GM10266 (cell line): ENCODE results near the gene CDKAL1.
A peak's percentile ranks its signal among the peaks of the same experiment; 100 is the strongest.

Experiments
- DNase-seq: peaks from one replicate; pipeline ENCODE4 v3.0.0; 2012; ENCODE audit errors: extremely low spot score
- CTCF ChIP-seq: IDR thresholded peaks from 2 replicates; pipeline ENCODE4 v1.5.1; 2012; ENCODE audit warnings: mild to moderate bottlenecking, low read depth; ENCODE audit not compliant: control insufficient read depth, insufficient read depth; ENCODE audit errors: missing control alignments

The CDKAL1 gene

DNA sequence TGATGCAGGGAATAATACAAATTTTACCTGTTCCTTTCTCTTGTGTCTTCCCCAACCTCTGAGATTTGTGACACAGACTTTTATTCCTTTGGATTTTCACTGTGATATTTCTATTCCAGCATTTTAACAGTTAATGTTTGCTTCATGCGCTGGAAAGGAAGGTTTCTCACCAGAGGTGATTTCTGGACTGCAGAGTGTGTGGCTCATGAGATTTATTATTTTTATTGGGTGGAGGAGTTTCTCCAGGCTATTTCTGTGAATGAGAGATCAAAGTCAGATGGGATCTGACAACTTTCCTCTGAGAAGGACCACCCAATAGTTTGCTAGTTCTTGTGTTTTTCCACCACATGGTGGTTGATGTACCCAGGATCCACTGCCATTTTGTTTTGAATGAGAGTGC lies 377.5 kb downstream of the CDKAL1 start:
- DNase-seq = no peak
- no peak for TF ChIP-seq CTCF

GRCh38 chr6:20915156-20915555 lies 380.9 kb downstream of the CDKAL1 start:
- DNase-seq = no peak
- TF ChIP-seq CTCF = no peak

- TF ChIP-seq CTCF = no peak
Observed at GRCh38 chr6:20915626-20916025, 381.4 kb downstream of the CDKAL1 start.

DNA sequence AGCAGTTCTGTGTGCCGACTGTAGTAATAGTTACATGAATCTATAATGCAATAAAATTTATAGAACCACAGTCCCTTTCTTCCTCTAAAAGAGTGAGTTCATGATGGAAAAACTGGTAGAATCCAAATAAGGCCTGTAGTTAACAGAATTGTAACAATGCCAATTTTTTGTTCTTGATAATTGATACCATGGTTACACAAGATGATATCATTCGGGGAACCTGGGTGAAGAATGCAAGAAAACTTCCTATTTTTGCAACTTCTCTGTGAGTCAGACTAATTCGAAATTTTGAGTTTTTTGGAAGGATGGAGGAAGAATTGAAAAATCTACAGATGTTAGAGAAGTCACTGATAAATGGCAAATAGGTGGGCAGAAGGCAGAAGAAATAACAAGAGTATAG lies 381.8 kb downstream of the CDKAL1 start:
- DNase-seq = no peak
- no peak for TF ChIP-seq CTCF

More at GRCh38 chr6:20915626-20916025, 381.4 kb downstream of the CDKAL1 start:
- DNase-seq = no peak

- peak; percentile 13 for DNase-seq
Observed at GRCh38 chr6:20918868-20919267, 384.6 kb downstream of the CDKAL1 start.

GRCh38 chr6:20919677-20920385 lies 385.6 kb downstream of the CDKAL1 start:
- no peak for TF ChIP-seq CTCF
- peak; percentile 54 for DNase-seq

More at GRCh38 chr6:20918868-20919267, 384.6 kb downstream of the CDKAL1 start:
- no peak for TF ChIP-seq CTCF

DNA sequence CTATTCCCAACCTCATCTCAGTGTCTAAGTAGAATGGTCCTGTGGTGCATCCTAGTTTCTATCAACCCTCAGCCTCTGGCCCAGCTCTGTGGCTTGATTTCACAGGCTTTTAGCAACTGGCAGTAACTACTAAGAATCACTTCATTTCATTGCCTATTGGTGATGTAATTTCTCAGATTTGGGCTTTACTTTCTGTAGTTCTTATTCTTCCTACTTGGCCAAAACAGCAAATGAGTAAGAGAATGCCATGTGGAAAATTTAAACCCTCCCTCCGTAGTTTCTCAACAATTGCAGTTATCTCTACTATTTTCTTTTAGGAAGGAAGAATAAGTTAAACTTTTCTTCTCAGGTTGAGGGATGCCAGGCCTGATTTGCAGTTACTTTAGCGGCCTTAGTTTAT lies 387.3 kb downstream of the CDKAL1 start:
- TF ChIP-seq CTCF = no peak
- DNase-seq = no peak
